ENCODE data around the gene RBBP8NL.

DNA sequence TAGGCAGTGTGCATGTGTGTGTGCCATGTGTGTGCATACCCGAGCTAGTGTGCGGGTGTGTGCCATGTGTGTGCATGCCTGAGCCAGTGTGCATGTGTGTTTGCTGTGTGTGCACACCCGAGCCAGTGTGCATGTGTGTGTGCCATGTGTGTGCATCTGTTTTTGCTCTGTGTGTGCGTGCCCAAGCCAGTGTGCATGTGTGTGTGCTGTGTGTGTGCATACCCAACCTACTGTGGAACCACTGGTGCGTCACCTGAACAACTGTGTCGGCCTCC is 5.7 kb downstream of the RBBP8NL start:
- TF ChIP-seq, protein P1, sequence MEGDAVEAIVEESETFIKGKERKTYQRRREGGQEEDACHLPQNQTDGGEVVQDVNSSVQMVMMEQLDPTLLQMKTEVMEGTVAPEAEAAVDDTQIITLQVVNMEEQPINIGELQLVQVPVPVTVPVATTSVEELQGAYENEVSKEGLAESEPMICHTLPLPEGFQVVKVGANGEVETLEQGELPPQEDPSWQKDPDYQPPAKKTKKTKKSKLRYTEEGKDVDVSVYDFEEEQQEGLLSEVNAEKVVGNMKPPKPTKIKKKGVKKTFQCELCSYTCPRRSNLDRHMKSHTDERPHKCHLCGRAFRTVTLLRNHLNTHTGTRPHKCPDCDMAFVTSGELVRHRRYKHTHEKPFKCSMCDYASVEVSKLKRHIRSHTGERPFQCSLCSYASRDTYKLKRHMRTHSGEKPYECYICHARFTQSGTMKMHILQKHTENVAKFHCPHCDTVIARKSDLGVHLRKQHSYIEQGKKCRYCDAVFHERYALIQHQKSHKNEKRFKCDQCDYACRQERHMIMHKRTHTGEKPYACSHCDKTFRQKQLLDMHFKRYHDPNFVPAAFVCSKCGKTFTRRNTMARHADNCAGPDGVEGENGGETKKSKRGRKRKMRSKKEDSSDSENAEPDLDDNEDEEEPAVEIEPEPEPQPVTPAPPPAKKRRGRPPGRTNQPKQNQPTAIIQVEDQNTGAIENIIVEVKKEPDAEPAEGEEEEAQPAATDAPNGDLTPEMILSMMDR (IDR thresholded peaks at IDR 0.05): no peak
- TF ChIP-seq POLR2A (IDR thresholded peaks at IDR 0.05; ENCODE audit: low read depth): no peak
- TF ChIP-seq EP300 (IDR thresholded peaks at IDR 0.05): no peak

Measured in esophagus muscularis mucosa (tissue), 4 donors.